Tibial nerve (tissue), 3 donors: Measurements from ENCODE around the gene MED7.

Experiments used
- CTCF ChIP-seq, 5 experiments: fragments of 200-600 bp in 3 of 5; fragments of 450-650 bp in 2 of 5; sonication (generic) in 3 of 5; IDR thresholded peaks; one replicate each; pipeline ENCODE4 v1.5.1; 2016 to 2019; ENCODE audit warnings: antibody characterized with exemption in 5 of 5, mild to moderate bottlenecking in 3 of 5, moderate library complexity in 2 of 5
- POLR2A ChIP-seq, 2 donors: fragments of 450-650 bp; IDR thresholded peaks; one replicate each; pipeline ENCODE4 v1.6.1; 2017; ENCODE audit warnings: antibody characterized with exemption in 2 of 2, mild to moderate bottlenecking in 2 of 2, moderate library complexity in 2 of 2

GRCh38 chr5:157143127-157143971 lies 684 bp upstream of the MED7 start:
- TF ChIP-seq CTCF (IDR thresholded peaks at IDR 0.05) (no peak), POLR2A (IDR thresholded peaks at IDR 0.05) (no peak)
